T-cell (primary cell): ENCODE data around the gene KAZN. TPM values are rescaled to one million over a fixed set of nuclear protein-coding genes. Genes with fewer than 3 reads are reported as not detected.

ENCODE experiments used
- ATAC-seq, 4 experiments: fragments of 200-7000 bp in 3 of 4; fragments of 150-1000 bp in 1 of 4; cut with Tn5 transposase; replicated peaks in 1 of 4; 1 replicate in 3 of 4; 2 replicates in 1 of 4; pipeline ENCODE4 v1.10.0; 2021; ENCODE audit warnings: moderate library complexity in 3 of 4, mild to moderate bottlenecking in 2 of 4, moderate number of reproducible peaks in 1 of 4
- CTCF ChIA-PET, 2 donors: fragments of 300-600 bp; sonication (Branson Sonifier 250); formaldehyde crosslinking; loops; one replicate each; lab custom pipeline; 2022; ENCODE audit warnings: antibody characterized with exemption in 2 of 2; lab: Charles Lee
- POLR2A ChIA-PET, 2 donors: fragments of 300-600 bp; sonication (Branson Sonifier 250); formaldehyde crosslinking; loops; one replicate each; lab custom pipeline; 2022; ENCODE audit warnings: antibody characterized with exemption in 2 of 2; lab: Charles Lee
- DNase-seq, 35 experiments: peaks; one replicate each; pipeline versions ENCODE4 v3.0.0 to v3.0.0-alpha.2; 2013 to 2023
- H3K27ac ChIP-seq: one replicate; pipeline ENCODE4 v1.5.1; 2013; ENCODE audit warnings: low read length
- H3K27me3 ChIP-seq, 2 experiments: replicated peaks in 1 of 2; 1 replicate in 1 of 2; 2 replicates in 1 of 2; pipeline versions ENCODE4 v1.6.1 to v1.7.0; 2013; ENCODE audit warnings: low read length in 1 of 2, mixed read lengths in 1 of 2; ENCODE audit not compliant: control insufficient read depth in 2 of 2, insufficient read depth in 2 of 2; ENCODE audit errors: extremely low read depth in 1 of 2
- H3K36me3 ChIP-seq, 2 donors: 1 replicate in 1 of 2; 2 replicates in 1 of 2; pipeline versions ENCODE4 v1.6.1 to v1.7.0; 2013; ENCODE audit warnings: low read length in 1 of 2; ENCODE audit not compliant: control insufficient read depth in 2 of 2, insufficient read depth in 1 of 2; ENCODE audit errors: extremely low read depth in 1 of 2
- H3K4me1 ChIP-seq, 2 experiments: 1 replicate in 1 of 2; 2 replicates in 1 of 2; pipeline versions ENCODE4 v1.6.1 to v1.7.0; 2013; ENCODE audit warnings: low read length in 2 of 2, mixed read lengths in 1 of 2; ENCODE audit not compliant: insufficient read depth in 2 of 2, control insufficient read depth in 1 of 2; ENCODE audit errors: extremely low read depth in 1 of 2
- H3K4me3 ChIP-seq, 2 donors: 1 replicate in 1 of 2; 2 replicates in 1 of 2; pipeline versions ENCODE4 v1.5.1 to v1.7.0; 2013; ENCODE audit warnings: mild to moderate bottlenecking in 2 of 2, low read length in 1 of 2, moderate library complexity in 1 of 2; ENCODE audit not compliant: control insufficient read depth in 1 of 2; ENCODE audit errors: extremely low read depth in 1 of 2
- H3K9me3 ChIP-seq: 2 replicates; pipeline ENCODE4 v1.7.0; 2013
- H3K27ac Mint-ChIP-seq, 2 donors: one replicate each; pipeline ENCODE4 v1.8.0; 2020 to 2021; ENCODE audit warnings: mild to moderate bottlenecking in 2 of 2, mixed read lengths in 2 of 2
- H3K27me3 Mint-ChIP-seq, 2 donors: one replicate each; pipeline ENCODE4 v1.8.0; 2021 to 2022; ENCODE audit warnings: mixed read lengths in 2 of 2
- H3K36me3 Mint-ChIP-seq: one replicate; pipeline ENCODE4 v1.8.0; 2021; ENCODE audit warnings: mixed read lengths
- H3K4me1 Mint-ChIP-seq, 3 donors: one replicate each; pipeline ENCODE4 v1.8.0; 2020 to 2022; ENCODE audit warnings: mixed read lengths in 3 of 3, mild to moderate bottlenecking in 1 of 3
- H3K4me3 Mint-ChIP-seq, 3 donors: one replicate each; pipeline ENCODE4 v1.8.0; 2020 to 2022; ENCODE audit warnings: mild to moderate bottlenecking in 3 of 3, mixed read lengths in 3 of 3, moderate library complexity in 3 of 3
- H3K9me3 Mint-ChIP-seq, 3 donors: one replicate each; pipeline ENCODE4 v1.8.0; 2020 to 2022; ENCODE audit warnings: mixed read lengths in 3 of 3
- WGBS: methylation state at CpG from one replicate; pipeline ENCODE4 v1.1.5; 2013; ENCODE audit warnings: missing lambda C conversion rate; ENCODE audit not compliant: insufficient coverage; 5-methylcytosine and 5-hydroxymethylcytosine counted together
- total RNA-seq, 35 experiments: library from RNA in 6 of 35; stranded (reverse) in 6 of 35; fragments of 120-200 nt in 1 of 35; gene quantifications; one replicate each; pipeline versions ENCODE4 v1.2.1 to v1.2.4 and lab custom pipeline; 2013 to 2026

The KAZN gene
- total RNA-seq, 5 donors from 2014 or later (not counting 1 experiment from before 2014, with no cell fraction given): 0.18 to 0.58 (median 0.30) TPM

DNA sequence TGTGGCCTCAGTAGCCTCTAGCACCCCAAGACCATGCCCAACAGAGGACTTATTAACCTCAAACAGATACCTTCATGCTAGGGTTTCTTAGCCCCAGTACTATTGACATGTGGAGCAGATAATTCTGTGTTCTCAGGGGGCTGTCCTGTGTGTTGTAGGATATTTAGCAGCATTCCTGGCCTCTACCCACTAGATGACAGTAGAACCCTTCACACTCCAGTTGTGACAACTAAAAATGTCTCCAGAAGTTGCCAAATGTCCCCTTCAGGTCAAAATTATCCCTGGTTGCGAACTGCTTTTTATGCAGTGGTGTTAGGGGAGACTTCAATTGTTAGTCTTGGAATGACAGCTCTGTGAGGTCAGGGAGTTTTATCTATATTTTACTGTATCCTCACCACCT, 8.1 kb downstream of the KAZN start:
- no CpG with 5 or more reads among the region's 1 CpG for WGBS
- H3K4me1 Mint-ChIP-seq: no peaks in the 10 kb centered on the region
- Histone ChIP-seq H3K4me3 (no peak overlapping the region), H3K9me3 (no peaks in the 10 kb centered on the region), H3K4me1 (no peaks in the 10 kb centered on the region), H3K27ac (no peak overlapping the region), H3K36me3 (no peaks in the 10 kb centered on the region), H3K27me3 (peaks cover 2 to 3% of the 10 kb centered on the region in 2 experiments)
- H3K27ac Mint-ChIP-seq: no peak overlapping the region
- DNase-seq (no peak), ATAC-seq (no peak)
- no peaks in the 10 kb centered on the region for H3K36me3 Mint-ChIP-seq
- no peak overlapping the region for H3K4me3 Mint-ChIP-seq
- H3K27me3 Mint-ChIP-seq: peaks cover 17 to 20% of the 10 kb centered on the region in 2 donors
- H3K9me3 Mint-ChIP-seq: no peaks in the 10 kb centered on the region
- ChIA-PET POLR2A (no interaction called here), CTCF (no interaction called here)

DNA sequence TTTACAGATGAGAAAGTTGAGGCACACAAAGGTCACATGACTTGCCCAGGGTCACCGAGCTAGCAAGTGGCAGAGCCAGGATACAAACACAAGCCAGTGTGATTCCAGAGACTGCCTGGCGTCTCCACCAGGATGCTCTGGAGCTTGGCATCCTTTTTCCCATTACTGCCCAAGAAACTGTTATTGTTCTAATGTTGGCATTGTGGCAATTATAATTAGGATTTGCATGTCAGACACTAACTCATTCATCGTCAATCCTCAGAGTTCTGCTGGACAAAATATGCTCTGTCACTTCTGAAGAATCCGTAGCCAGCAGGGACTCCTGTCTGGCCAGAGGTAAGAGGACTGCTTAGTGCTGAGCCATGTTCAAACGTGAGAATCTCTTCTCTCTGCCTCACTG, 8.8 kb downstream of the KAZN start:
- H3K27ac ChIP-seq: no peak overlapping the region
- Mint-ChIP-seq H3K4me3 (no peak overlapping the region), H3K4me1 (no peaks in the 10 kb centered on the region), H3K27me3 (peaks cover 17 to 20% of the 10 kb centered on the region in 2 donors), H3K36me3 (no peaks in the 10 kb centered on the region), H3K27ac (no peak overlapping the region), H3K9me3 (no peaks in the 10 kb centered on the region)
- no peaks in the 10 kb centered on the region for H3K4me1 ChIP-seq
- POLR2A ChIA-PET: no interaction called here
- CTCF ChIA-PET: no interaction called here
- WGBS: 90% methylated on average over 3 of the region's 5 CpGs
- no peaks in the 10 kb centered on the region for H3K36me3 ChIP-seq
- peaks cover 0 to under 1% of the 10 kb centered on the region in 2 experiments for H3K27me3 ChIP-seq
- no peaks in the 10 kb centered on the region for H3K9me3 ChIP-seq
- DNase-seq (no peak), ATAC-seq (no peak)
- no peak overlapping the region for H3K4me3 ChIP-seq

DNA sequence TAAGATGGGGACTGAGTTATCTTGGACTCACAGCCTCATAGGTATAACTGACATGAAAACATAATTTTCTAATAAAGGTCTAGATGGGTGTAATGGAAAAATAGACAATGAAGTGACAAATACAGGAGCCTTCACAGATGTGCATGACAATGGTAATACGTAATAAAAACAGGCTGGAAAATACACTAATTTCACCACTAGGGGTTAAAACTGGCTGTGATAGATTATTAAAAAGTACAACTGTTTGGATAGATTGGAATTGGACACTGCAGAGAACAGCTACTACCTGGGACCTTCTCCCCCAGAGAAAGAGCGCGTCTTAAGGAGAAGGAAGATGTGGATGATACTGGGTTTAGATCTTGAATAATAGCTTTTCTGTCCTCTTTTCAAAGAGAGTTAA, 9.8 kb downstream of the KAZN start:
- Mint-ChIP-seq H3K9me3 (no peaks in the 10 kb centered on the region), H3K27me3 (peaks cover 9 to 17% of the 10 kb centered on the region in 2 donors), H3K4me3 (no peak overlapping the region), H3K27ac (no peak overlapping the region), H3K36me3 (no peaks in the 10 kb centered on the region), H3K4me1 (no peaks in the 10 kb centered on the region)
- H3K4me1 ChIP-seq: no peaks in the 10 kb centered on the region
- no peaks in the 10 kb centered on the region for H3K27me3 ChIP-seq
- H3K36me3 ChIP-seq: no peaks in the 10 kb centered on the region
- H3K4me3 ChIP-seq: no peak overlapping the region
- ChIA-PET CTCF (no interaction called here), POLR2A (no interaction called here)
- DNase-seq (no peak), ATAC-seq (no peak)
- no peak overlapping the region for H3K27ac ChIP-seq
- WGBS: no CpG with 5 or more reads among the region's 3 CpGs
- H3K9me3 ChIP-seq: no peaks in the 10 kb centered on the region

DNA sequence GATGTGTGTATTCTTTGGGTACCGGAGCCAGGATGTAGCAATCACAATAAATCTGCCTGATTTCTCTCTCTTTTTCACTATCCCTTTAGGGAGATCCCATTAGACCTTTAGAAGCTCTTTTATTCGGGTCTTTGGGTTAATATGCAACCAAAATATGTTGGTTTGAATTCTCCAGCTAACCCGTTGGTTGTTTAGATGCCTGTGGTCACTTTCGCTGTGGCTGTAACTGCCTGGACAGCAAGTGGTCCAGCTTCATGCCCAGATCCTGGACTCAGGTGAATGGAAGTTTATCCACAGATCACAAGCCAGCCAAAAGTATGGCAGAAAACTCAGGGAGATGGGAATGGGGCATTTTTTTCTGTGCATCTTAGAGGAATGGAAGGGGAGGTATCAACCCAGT, 12.3 kb downstream of the KAZN start:
- H3K4me1 ChIP-seq: no peaks in the 10 kb centered on the region
- H3K27me3 ChIP-seq: no peaks in the 10 kb centered on the region
- ATAC-seq (no peak), DNase-seq (no peak)
- H3K9me3 ChIP-seq: no peaks in the 10 kb centered on the region
- H3K27ac ChIP-seq: no peak overlapping the region
- WGBS: 75% methylated on average over 3 of the region's 4 CpGs
- Mint-ChIP-seq H3K27me3 (peaks cover 7 to 13% of the 10 kb centered on the region in 2 donors), H3K27ac (no peak overlapping the region), H3K36me3 (no peaks in the 10 kb centered on the region), H3K4me3 (no peak overlapping the region), H3K4me1 (no peaks in the 10 kb centered on the region), H3K9me3 (peaks cover 0 to 3% (median 0%) of the 10 kb centered on the region in 3 donors)
- H3K36me3 ChIP-seq: no peaks in the 10 kb centered on the region
- CTCF ChIA-PET: no interaction called here
- POLR2A ChIA-PET: no interaction called here
- H3K4me3 ChIP-seq: no peak overlapping the region

DNA sequence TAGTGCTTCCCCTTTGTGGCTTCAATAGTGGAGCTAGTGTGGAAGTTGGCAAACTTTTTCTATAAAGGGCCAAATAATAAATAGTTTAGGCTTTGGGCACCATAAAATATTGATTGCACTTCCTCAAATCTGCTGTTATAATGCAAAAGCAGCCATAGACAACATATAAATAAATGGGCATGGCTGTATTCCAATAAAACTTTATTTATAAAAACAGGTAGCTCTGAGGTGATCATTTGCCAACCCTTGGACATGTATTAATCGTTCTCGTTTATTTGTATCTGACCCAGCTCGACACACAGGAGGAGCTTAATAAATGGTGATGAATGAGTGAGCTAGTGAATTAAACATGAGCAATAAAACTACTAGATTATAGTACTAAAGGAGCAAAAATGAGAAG, 13.3 kb downstream of the KAZN start:
- Histone ChIP-seq H3K9me3 (no peaks in the 10 kb centered on the region), H3K27me3 (no peaks in the 10 kb centered on the region), H3K36me3 (no peaks in the 10 kb centered on the region), H3K4me1 (no peaks in the 10 kb centered on the region), H3K4me3 (no peak overlapping the region), H3K27ac (no peak overlapping the region)
- ATAC-seq (no peak), DNase-seq (no peak)
- Mint-ChIP-seq H3K27ac (no peak overlapping the region), H3K9me3 (peaks cover 0 to 3% (median 0%) of the 10 kb centered on the region in 3 donors), H3K4me1 (no peaks in the 10 kb centered on the region), H3K27me3 (peaks cover 7 to 10% of the 10 kb centered on the region in 2 donors), H3K36me3 (no peaks in the 10 kb centered on the region), H3K4me3 (no peak overlapping the region)
- no CpG with 5 or more reads among the region's 3 CpGs for WGBS
- POLR2A ChIA-PET: no interaction called here
- CTCF ChIA-PET: interaction anchor here in 1 of 2 donors (0.7 kb wide), 1 partner anchor 21 kb away, joined by 3 read pairs; no protein-coding TSS in a partner anchor

DNA sequence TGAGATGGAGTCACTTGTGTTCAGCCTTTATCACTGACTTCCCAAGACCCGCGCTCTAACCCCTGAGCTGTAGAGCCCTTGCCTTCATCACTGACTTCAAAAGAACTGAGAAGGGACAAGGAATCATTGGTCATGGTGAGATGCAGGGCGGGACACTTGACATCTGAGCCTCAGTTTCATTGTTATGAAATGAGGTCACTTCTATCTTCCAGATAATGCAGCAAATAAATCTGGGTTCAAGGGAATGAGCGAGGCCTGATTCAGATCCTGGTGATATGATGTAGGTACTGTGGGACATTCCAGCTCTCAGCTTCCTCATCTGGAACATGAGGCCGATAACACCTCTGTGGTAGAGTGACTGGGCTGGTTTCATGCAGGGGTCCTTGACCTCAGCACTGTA, 13.8 kb downstream of the KAZN start:
- ChIA-PET POLR2A (no interaction called here), CTCF (no interaction called here)
- no peak overlapping the region for H3K27ac Mint-ChIP-seq
- H3K36me3 ChIP-seq: no peaks in the 10 kb centered on the region
- no peaks in the 10 kb centered on the region for H3K9me3 ChIP-seq
- peaks cover 0 to 3% (median 0%) of the 10 kb centered on the region in 3 donors for H3K9me3 Mint-ChIP-seq
- no peaks in the 10 kb centered on the region for H3K4me1 ChIP-seq
- no peak overlapping the region for H3K4me3 ChIP-seq
- no peak overlapping the region for H3K4me3 Mint-ChIP-seq
- H3K27me3 Mint-ChIP-seq: peaks cover 7 to 10% of the 10 kb centered on the region in 2 donors
- H3K27me3 ChIP-seq: no peaks in the 10 kb centered on the region
- ATAC-seq: no peak
- WGBS: 59% methylated on average over 2 of the region's 5 CpGs
- H3K4me1 Mint-ChIP-seq: no peaks in the 10 kb centered on the region
- H3K36me3 Mint-ChIP-seq: no peaks in the 10 kb centered on the region
- H3K27ac ChIP-seq: no peak overlapping the region
- no peak for DNase-seq

DNA sequence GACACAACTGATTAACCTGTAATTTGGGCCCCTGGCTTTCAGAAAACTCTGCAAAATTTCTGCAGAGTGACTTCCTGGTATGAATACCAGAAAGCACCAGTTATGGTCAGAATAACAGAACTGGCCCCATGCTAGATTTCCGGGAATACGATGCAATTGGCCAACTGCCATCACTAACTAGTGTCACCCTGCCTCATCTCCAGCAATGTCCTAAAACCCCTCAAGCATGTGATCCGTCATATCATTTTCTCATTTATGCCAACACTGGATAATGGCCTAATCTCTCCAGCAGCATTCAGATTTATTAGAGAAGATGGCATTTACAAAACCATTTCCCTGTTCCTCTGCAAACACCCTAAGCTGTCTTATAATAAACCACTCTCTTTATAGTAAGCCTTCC, 15.4 kb downstream of the KAZN start:
- Mint-ChIP-seq H3K4me1 (no peaks in the 10 kb centered on the region), H3K4me3 (no peak overlapping the region), H3K36me3 (no peaks in the 10 kb centered on the region), H3K27ac (no peak overlapping the region), H3K9me3 (peaks cover 4 to 8% (median 5%) of the 10 kb centered on the region in 3 donors), H3K27me3 (peaks cover 6 to 7% of the 10 kb centered on the region in 2 donors)
- CTCF ChIA-PET: no interaction called here
- no peak overlapping the region for H3K27ac ChIP-seq
- no peak for DNase-seq
- WGBS: 90% methylated on average over 3 of the region's 3 CpGs
- no peak overlapping the region for H3K4me3 ChIP-seq
- no peak for ATAC-seq
- H3K9me3 ChIP-seq: no peaks in the 10 kb centered on the region
- POLR2A ChIA-PET: no interaction called here
- H3K27me3 ChIP-seq: no peaks in the 10 kb centered on the region
- no peaks in the 10 kb centered on the region for H3K36me3 ChIP-seq
- H3K4me1 ChIP-seq: no peaks in the 10 kb centered on the region
